ENCODE results near the gene C22orf23.

Gene C22orf23

DNA sequence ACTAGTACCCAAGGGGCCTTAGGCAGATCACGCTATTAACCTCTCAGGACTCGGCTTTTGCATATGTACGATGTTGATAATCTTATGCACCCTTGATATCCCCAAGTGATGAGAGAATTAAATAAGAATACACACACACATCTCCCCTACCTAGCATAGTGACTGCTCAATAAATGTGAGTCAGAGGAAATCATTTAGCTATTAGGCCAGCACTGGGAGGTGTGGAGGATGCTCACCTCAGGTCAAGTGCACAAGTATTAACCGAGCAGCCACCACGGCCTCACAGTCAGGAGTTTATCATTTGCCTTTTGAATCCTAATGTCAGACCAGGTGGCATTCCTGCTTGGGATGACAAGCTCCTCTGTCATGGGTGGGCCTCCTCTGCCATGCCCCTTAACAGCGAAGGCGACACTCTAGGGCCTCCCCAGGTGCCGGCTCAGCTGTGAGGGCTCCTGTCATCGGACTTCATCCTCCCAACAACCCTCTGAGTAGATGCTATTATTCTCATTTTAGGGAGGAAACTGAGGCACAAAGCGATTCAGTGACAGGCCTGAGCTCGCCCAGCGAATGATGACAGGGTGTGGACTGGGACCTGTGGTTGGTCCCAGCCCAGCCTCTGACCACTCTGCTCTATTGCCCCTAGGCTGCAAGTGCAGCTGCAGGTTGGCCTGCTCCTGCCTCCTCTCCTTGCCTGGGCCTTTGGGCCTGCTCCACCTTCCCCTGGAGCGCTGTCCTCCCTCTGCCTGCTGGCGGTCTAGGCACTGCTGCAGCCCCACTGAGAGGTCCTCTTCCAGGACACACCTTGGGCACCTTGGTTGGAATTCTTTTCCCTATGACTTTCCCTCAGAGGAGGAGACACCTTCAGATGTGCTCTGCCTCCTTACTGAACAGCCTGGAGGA lies 36.0 kb upstream of the C22orf23 start:
- DNase-seq (ENCODE audit: low read depth, low spot score): no peak
- TF ChIP-seq, protein P1, sequence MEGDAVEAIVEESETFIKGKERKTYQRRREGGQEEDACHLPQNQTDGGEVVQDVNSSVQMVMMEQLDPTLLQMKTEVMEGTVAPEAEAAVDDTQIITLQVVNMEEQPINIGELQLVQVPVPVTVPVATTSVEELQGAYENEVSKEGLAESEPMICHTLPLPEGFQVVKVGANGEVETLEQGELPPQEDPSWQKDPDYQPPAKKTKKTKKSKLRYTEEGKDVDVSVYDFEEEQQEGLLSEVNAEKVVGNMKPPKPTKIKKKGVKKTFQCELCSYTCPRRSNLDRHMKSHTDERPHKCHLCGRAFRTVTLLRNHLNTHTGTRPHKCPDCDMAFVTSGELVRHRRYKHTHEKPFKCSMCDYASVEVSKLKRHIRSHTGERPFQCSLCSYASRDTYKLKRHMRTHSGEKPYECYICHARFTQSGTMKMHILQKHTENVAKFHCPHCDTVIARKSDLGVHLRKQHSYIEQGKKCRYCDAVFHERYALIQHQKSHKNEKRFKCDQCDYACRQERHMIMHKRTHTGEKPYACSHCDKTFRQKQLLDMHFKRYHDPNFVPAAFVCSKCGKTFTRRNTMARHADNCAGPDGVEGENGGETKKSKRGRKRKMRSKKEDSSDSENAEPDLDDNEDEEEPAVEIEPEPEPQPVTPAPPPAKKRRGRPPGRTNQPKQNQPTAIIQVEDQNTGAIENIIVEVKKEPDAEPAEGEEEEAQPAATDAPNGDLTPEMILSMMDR (IDR thresholded peaks at IDR 0.05; ENCODE audit: insufficient read depth, low read length, missing control alignments): no peak
- no peak overlapping the region for H3K4me3 ChIP-seq (ENCODE audit: low read depth, low read length)
- POLR2A ChIA-PET: interaction anchor here (0.6 kb wide), 1 partner anchor 442 kb away, joined by 4 read pairs; no protein-coding TSS in a partner anchor
- CTCF ChIA-PET: interaction anchor here (0.9 to 1.5 kb wide), 3 partner anchors 10 to 24 kb away, joined by 3 to 6 read pairs (median 3); no protein-coding TSS in a partner anchor

DNA sequence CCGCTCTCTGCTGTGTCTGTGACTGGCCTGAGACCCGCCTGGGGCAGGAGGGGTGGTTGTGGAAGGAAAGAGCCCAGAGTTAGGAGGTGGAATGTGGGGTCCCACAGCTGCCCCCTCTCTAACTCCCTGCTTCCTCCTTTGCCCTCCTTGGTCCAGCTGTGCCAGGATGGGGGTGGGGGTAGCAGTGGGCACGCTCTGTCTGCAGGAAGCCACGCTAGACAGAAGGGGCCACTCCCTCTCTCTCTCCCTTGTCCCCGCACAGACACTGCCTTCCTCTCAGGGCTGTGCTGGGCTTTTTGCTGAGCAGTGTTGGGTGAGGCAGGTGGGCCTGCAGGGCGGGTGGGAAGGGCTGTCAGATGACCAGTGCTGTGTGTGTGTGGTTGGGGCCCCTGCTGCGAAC lies 33.0 kb upstream of the C22orf23 start:
- H3K4me3 ChIP-seq (ENCODE audit: low read depth, low read length): no peak overlapping the region
- CTCF ChIA-PET: no interaction called here
- no peak for DNase-seq (ENCODE audit: low read depth, low spot score)
- TF ChIP-seq, protein P1 (IDR thresholded peaks at IDR 0.05; ENCODE audit: insufficient read depth, low read length, missing control alignments): no peak
- POLR2A ChIA-PET: no interaction called here

DNA sequence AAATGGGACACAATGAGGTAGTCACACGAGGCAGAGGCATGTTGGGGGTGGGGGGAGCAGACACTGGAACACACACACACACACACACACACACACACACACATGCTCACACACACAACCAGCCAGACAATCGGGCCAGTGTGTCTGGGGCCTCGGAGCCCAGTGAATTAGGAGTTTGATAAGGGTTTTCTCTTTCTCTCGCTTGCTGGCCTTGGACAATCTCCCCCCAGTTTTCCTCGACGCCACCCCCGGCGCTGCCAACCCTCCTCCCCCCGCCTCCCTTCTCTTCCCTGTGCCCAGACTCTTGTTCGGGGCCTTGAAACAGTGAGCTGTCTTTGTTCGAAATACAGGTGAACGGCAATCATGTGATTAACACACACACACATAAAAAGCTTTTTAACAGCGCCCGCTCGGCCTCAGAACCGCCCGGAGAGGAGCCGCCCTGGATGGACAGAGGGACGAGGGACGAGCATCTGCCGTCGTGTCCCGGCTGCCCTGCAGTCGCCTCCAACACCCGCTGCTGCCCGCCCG lies 32.4 kb upstream of the C22orf23 start:
- TF ChIP-seq, protein P1 (IDR thresholded peaks at IDR 0.05; ENCODE audit: insufficient read depth, low read length, missing control alignments): no peak
- H3K4me3 ChIP-seq (ENCODE audit: low read depth, low read length): no peak overlapping the region
- ChIA-PET POLR2A (interaction anchor here (0.6 to 0.7 kb wide), 2 partner anchors 18 to 699 kb away, joined by 3 to 6 read pairs; no protein-coding TSS in a partner anchor), CTCF (no interaction called here)
- no peak for DNase-seq (ENCODE audit: low read depth, low spot score)

DNA sequence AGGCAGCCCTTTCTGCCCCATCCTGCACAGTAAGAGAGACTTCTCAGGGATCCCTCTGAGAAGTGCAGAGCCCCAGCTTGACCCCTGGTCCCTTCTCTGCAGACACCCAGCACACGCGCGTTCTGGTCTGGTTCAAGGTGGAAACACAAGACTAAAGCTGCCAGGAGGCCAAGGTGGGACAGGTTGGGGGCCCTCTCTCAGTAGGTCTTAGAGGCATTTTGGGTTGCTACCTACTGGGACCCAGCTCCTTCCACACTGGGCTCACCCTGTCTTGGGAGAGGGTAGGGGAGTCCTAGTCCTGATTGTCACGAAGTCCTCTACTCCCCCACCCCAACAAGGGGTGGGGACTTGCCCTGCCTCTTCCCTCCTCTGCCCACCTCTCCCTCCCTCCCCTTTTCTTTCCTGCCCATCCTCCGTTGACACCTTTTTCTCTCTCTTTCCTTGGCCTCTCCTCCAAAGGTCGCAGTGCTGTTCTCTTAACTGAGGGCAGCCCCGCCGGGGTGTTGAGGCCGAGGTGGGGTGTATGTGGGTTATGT lies 31.7 kb upstream of the C22orf23 start:
- TF ChIP-seq, protein P1 (IDR thresholded peaks at IDR 0.05; ENCODE audit: insufficient read depth, low read length, missing control alignments): no peak
- ChIA-PET POLR2A (interaction anchor here (0.6 kb wide), 1 partner anchor 700 kb away, joined by 6 read pairs; no protein-coding TSS in a partner anchor), CTCF (no interaction called here)
- no peak for DNase-seq (ENCODE audit: low read depth, low spot score)
- no peak overlapping the region for H3K4me3 ChIP-seq (ENCODE audit: low read depth, low read length)

DNA sequence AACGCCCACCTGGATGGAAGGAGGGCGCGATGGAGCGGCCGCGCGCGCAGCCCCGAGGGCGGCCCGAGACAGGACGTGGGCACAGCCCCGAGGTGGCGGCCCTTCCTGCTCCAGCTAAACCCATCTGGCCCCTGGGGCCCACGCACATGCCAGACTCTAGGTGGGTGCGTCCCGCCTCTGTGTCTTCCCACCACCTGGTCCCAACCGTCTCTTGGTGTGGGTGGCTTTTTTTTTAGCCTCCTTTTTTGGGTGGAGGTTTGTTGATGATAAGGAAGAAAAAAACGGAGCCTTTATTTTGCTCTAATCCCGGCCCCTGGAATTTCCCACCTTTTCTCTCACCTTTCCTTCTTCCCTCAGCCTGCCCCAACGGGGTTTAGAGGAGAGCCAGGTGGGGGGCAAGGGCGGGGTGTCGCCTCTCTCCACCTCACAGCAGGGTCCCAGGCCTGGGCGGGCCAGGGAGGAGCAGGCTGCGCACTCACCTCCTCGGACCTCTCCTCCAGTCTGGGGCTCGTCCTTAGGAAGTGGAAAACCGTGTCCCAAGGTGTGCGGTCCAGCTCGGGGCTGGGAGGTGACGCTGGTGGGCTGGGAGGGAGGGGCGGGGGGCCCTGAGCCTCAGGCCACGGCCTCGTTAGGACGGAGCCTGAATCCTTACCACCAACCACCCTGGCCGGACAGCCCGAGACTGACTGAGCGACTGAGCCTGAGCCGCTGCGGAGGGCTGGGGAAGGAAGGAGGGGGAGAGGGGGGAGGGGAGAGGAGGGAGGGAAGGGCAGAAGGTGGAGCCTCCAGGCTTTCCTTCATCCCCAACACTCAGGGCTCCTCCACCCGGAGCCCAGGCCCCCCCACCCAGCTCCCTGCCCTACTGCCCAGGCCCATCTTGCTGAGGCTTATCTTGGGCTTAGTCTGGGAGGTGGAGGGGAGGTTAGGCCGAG lies 30.7 kb upstream of the C22orf23 start, which contains the start of gene SOX10:
TSS of gene SOX10 (minus strand) at position 696 of the 932 bp plus-strand sequence. CDS start 771 bp downstream, outside the sequence.
- CTCF ChIA-PET: no interaction called here
- DNase-seq (ENCODE audit: low read depth, low spot score): no peak
- H3K4me3 ChIP-seq (ENCODE audit: low read depth, low read length): no peak within 1 kb of the TSS
- TF ChIP-seq, protein P1 (IDR thresholded peaks at IDR 0.05; ENCODE audit: insufficient read depth, low read length, missing control alignments): no peak
- POLR2A ChIA-PET: no interaction called here
